ENCODE data around the gene SLC37A2. TPM values are rescaled to one million over a fixed set of nuclear protein-coding genes. Genes with fewer than 3 reads are reported as not detected.

The SLC37A2 gene
- total and polyA plus RNA-seq, 2 of the 13 experiments (the other 11 are each of a cell fraction or from before 2014, with no cell fraction given), result 4.6 to 7.1 TPM

DNA sequence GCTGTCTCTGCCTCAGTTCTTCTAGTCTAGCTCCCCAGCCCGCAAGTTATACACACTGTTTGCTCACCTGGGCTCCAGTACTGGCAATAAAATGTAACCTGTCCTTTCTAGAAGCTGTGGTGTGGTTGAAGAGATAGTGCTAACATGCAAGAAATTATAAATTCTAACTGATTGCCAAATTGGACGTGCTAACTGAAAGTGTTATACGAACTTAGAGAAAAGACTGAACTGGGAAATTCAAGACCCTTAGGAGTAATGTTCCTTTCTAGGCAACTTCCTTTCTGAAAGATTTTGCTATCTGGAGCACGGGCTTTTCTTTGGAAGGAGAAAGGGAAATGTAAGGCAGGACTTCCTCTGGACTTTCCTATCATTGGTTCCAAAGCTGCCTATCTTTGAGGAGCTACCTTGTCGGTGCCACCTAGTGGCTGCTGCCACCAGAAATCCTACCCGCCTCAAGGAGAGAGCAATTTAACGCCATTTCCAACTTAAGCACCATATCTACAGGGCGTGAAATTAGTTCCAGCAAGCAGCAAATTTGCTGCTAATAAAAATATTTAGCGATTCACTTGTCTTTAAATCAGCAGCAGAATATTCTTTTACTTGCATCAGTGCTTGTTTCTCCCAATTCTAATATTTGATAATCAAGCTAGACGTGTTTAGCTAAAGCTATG, 61.0 kb downstream of the SLC37A2 start (continued):
- TF ChIP-seq CCDC6 (CRISPR knock-in tag; IDR thresholded peaks at IDR 0.05) (no peak), RARG (CRISPR knock-in tag; IDR thresholded peaks at IDR 0.05; ENCODE audit: low read depth) (no peak), FOXK2 (IDR thresholded peaks at IDR 0.05) (no peak), MIER2 (CRISPR knock-in tag; IDR thresholded peaks at IDR 0.05) (0 out of 2 replicates have a peak, but pooled peaks have one; percentile 34), ZNF292 (CRISPR knock-in tag; IDR thresholded peaks at IDR 0.05; ENCODE audit: borderline replicate concordance, low read depth) (no peak), RFXANK (CRISPR knock-in tag; IDR thresholded peaks at IDR 0.05) (no peak), SP5 (CRISPR knock-in tag; IDR thresholded peaks at IDR 0.05; ENCODE audit: borderline replicate concordance, low read depth) (no peak), ZNF766 (CRISPR knock-in tag; IDR thresholded peaks at IDR 0.05; ENCODE audit: borderline replicate concordance) (no peak), KDM5A (IDR thresholded peaks at IDR 0.05; ENCODE audit: borderline replicate concordance, low read length) (no peak), KDM4B (CRISPR knock-in tag; IDR thresholded peaks at IDR 0.05) (0 out of 2 replicates have a peak, but pooled peaks have one; percentile 10), ZNF205 (CRISPR knock-in tag; IDR thresholded peaks at IDR 0.05) (no peak), CC2D1A (CRISPR knock-in tag; IDR thresholded peaks at IDR 0.05) (peak; percentile 53; the same call in 1 of the 2 replicates), PHF20 (CRISPR knock-in tag; IDR thresholded peaks at IDR 0.05) (0 out of 2 replicates have a peak, but pooled peaks have one; percentile 37), ZNF598 (CRISPR knock-in tag; IDR thresholded peaks at IDR 0.05; ENCODE audit: borderline replicate concordance) (0 out of 2 replicates have a peak, but pooled peaks have one; percentile 19), HOXA3 (CRISPR knock-in tag; IDR thresholded peaks at IDR 0.05) (no peak), HNRNPUL1 (IDR thresholded peaks at IDR 0.05; ENCODE audit: low read depth, low read length) (no peak), THYN1 (CRISPR knock-in tag; IDR thresholded peaks at IDR 0.05; ENCODE audit: borderline replicate concordance, low read depth) (0 out of 2 replicates have a peak, but pooled peaks have one; percentile 47), ZNF780A (CRISPR knock-in tag; IDR thresholded peaks at IDR 0.05) (no peak), ZNF605 (CRISPR knock-in tag; IDR thresholded peaks at IDR 0.05) (0 out of 2 replicates have a peak, but pooled peaks have one; percentile 39), ZNF350 (CRISPR knock-in tag; IDR thresholded peaks at IDR 0.05; ENCODE audit: borderline replicate concordance, low read depth) (no peak), ZFX (CRISPR knock-in tag; IDR thresholded peaks at IDR 0.05; ENCODE audit: low read depth) (no peak), ZNF652 (CRISPR knock-in tag; IDR thresholded peaks at IDR 0.05; ENCODE audit: borderline replicate concordance, low read depth) (no peak), KMT2B (CRISPR knock-in tag; IDR thresholded peaks at IDR 0.05) (0 out of 2 replicates have a peak, but pooled peaks have one; percentile 33), ZNF136 (CRISPR knock-in tag; IDR thresholded peaks at IDR 0.05; ENCODE audit: low read depth) (no peak), YEATS4 (CRISPR knock-in tag; IDR thresholded peaks at IDR 0.05; ENCODE audit: borderline replicate concordance) (0 out of 2 replicates have a peak, but pooled peaks have one; percentile 29), NFYC (CRISPR knock-in tag; IDR thresholded peaks at IDR 0.05) (peak; percentile 93), ZNF446 (CRISPR knock-in tag; IDR thresholded peaks at IDR 0.05) (no peak), YY1 (IDR thresholded peaks at IDR 0.05; ENCODE audit: insufficient read depth, insufficient replicate concordance, low read depth, low read length) (peak; percentile 28)
- TF ChIP-seq, protein P1, sequence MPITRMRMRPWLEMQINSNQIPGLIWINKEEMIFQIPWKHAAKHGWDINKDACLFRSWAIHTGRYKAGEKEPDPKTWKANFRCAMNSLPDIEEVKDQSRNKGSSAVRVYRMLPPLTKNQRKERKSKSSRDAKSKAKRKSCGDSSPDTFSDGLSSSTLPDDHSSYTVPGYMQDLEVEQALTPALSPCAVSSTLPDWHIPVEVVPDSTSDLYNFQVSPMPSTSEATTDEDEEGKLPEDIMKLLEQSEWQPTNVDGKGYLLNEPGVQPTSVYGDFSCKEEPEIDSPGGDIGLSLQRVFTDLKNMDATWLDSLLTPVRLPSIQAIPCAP (CRISPR knock-in tag; IDR thresholded peaks at IDR 0.05; ENCODE audit: low read depth), result no peak
- TF ChIP-seq, protein P2, sequence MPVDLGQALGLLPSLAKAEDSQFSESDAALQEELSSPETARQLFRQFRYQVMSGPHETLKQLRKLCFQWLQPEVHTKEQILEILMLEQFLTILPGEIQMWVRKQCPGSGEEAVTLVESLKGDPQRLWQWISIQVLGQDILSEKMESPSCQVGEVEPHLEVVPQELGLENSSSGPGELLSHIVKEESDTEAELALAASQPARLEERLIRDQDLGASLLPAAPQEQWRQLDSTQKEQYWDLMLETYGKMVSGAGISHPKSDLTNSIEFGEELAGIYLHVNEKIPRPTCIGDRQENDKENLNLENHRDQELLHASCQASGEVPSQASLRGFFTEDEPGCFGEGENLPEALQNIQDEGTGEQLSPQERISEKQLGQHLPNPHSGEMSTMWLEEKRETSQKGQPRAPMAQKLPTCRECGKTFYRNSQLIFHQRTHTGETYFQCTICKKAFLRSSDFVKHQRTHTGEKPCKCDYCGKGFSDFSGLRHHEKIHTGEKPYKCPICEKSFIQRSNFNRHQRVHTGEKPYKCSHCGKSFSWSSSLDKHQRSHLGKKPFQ (CRISPR knock-in tag; IDR thresholded peaks at IDR 0.05; ENCODE audit: insufficient replicate concordance), result no peak
